ENCODE results near the gene EIF4ENIF1. TPM values are rescaled to one million over a fixed set of nuclear protein-coding genes. Genes with fewer than 3 reads are reported as not detected.

Gene EIF4ENIF1
- total and polyA plus RNA-seq, 2 donors (not counting 3 experiments of a cell fraction or from before 2014, with no cell fraction given) = 22.8 to 38.7 TPM

DNA sequence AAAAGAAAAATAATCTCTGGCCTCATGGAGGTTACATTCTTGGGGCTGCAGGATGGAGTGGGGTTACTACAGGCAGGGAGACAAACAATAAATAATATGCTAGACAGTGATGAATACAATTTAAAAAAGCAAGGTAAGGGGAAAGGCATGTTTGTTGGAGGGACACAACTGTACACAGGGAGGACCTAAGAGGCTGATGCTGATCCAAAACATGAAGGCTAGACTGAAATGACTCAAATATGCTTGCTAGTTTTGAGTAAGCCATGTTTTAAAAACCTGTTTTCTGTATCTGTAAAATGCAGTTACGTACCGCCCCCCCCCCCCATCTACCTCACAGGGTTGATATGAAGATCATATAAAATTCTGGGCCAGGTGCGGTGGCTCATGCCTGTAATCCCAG, 44.0 kb downstream of the EIF4ENIF1 start:
- Histone ChIP-seq H3K9me3 (replicated peaks; ENCODE audit: control insufficient read depth, insufficient read depth, low read length) (no peaks in the 10 kb centered on the region), H4K20me1 (replicated peaks; ENCODE audit: control insufficient read depth, extremely low read depth, insufficient read depth, low read length) (no peaks in the 10 kb centered on the region), H3K79me2 (ENCODE audit: control insufficient read depth, insufficient read depth, low read length) (no peaks in the 10 kb centered on the region), H3K27ac (ENCODE audit: insufficient read depth, low read depth, low read length) (no peak overlapping the region), H3K36me3 (ENCODE audit: control insufficient read depth in 2 of 2, extremely low read depth in 1 of 2, insufficient read depth in 2 of 2, low read length in 2 of 2) (peaks cover 11 to 27% of the 10 kb centered on the region in 2 experiments), H3K9ac (replicated peaks; ENCODE audit: extremely low read depth, insufficient read depth, low read length) (no peak overlapping the region), H3K9me1 (replicated peaks; ENCODE audit: control insufficient read depth, extremely low read depth, insufficient read depth, low read length) (no peaks in the 10 kb centered on the region), H2AFZ (ENCODE audit: low read depth, low read length) (no peak overlapping the region), H3K4me3 (replicated peaks in 1 of 3; ENCODE audit: insufficient read depth in 1 of 3, low read depth in 1 of 3, low read length in 3 of 3) (no peak overlapping the region), H3K4me2 (ENCODE audit: insufficient read depth, low read length) (no peak overlapping the region), H3K4me1 (ENCODE audit: control insufficient read depth, extremely low read depth, insufficient read depth, low read length) (no peaks in the 10 kb centered on the region), H3K27me3 (ENCODE audit: control insufficient read depth in 2 of 2, insufficient read depth in 2 of 2, low read length in 2 of 2) (no peaks in the 10 kb centered on the region)
- DNase-seq (ENCODE audit: low read depth, low spot score) (no peak), FAIRE-seq (no peak)
- BruUV-seq (replicated peaks) = no TSS peak
- ChIA-PET POLR2A (no interaction called here), CTCF (no interaction called here)
- TF ChIP-seq JUN (IDR thresholded peaks at IDR 0.05; ENCODE audit: borderline replicate concordance, insufficient read depth, insufficient read length, low read depth) = no peak
- TF ChIP-seq, protein P1, sequence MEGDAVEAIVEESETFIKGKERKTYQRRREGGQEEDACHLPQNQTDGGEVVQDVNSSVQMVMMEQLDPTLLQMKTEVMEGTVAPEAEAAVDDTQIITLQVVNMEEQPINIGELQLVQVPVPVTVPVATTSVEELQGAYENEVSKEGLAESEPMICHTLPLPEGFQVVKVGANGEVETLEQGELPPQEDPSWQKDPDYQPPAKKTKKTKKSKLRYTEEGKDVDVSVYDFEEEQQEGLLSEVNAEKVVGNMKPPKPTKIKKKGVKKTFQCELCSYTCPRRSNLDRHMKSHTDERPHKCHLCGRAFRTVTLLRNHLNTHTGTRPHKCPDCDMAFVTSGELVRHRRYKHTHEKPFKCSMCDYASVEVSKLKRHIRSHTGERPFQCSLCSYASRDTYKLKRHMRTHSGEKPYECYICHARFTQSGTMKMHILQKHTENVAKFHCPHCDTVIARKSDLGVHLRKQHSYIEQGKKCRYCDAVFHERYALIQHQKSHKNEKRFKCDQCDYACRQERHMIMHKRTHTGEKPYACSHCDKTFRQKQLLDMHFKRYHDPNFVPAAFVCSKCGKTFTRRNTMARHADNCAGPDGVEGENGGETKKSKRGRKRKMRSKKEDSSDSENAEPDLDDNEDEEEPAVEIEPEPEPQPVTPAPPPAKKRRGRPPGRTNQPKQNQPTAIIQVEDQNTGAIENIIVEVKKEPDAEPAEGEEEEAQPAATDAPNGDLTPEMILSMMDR (IDR thresholded peaks at IDR 0.05; ENCODE audit: extremely low read depth in 1 of 2, insufficient read depth in 1 of 2, low read depth in 1 of 2, low read length in 2 of 2) = no peak
- TF ChIP-seq, protein P2, sequence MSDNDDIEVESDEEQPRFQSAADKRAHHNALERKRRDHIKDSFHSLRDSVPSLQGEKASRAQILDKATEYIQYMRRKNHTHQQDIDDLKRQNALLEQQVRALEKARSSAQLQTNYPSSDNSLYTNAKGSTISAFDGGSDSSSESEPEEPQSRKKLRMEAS (IDR thresholded peaks at IDR 0.05; ENCODE audit: insufficient read depth, insufficient read length) = no peak
- TF ChIP-seq EZH2 (IDR thresholded peaks at IDR 0.05; ENCODE audit: borderline replicate concordance, low read depth, low read length, severe bottlenecking) = no peak
- dilution Hi-C loops (cut with MboI; ENCODE audit: extremely low pct_ligation_motif_present, low sequenced_read_pairs) = no loop called here
- intact Hi-C loops (cut with micrococcal nuclease) = no loop called here

DNA sequence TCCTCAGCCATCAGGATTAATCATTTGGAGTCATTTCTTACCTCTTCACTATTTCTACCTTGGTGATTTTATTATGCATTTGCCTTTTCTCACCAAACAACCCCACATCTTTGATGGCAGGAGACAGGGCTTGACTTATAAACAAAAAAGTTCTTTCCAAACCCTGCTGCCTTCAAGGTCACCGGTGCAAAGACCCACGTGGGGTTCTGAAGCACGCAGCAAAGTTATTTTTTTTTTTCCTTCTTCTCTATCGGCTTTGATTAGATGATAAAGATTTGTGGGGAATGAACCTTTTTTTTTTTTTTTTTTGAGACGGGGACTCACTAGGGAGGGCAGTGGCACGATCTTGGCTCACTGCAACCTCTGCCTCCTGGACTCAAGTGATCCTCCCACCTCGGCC, 46.1 kb downstream of the EIF4ENIF1 start:
- H4K20me1 ChIP-seq (replicated peaks; ENCODE audit: control insufficient read depth, extremely low read depth, insufficient read depth, low read length) = no peaks in the 10 kb centered on the region
- H3K79me2 ChIP-seq (ENCODE audit: control insufficient read depth, insufficient read depth, low read length) = no peaks in the 10 kb centered on the region
- no peak overlapping the region for H3K4me2 ChIP-seq (ENCODE audit: insufficient read depth, low read length)
- no peaks in the 10 kb centered on the region for H3K9me3 ChIP-seq (replicated peaks; ENCODE audit: control insufficient read depth, insufficient read depth, low read length)
- FAIRE-seq (no peak), DNase-seq (ENCODE audit: low read depth, low spot score) (no peak)
- H2AFZ ChIP-seq (ENCODE audit: low read depth, low read length) = no peak overlapping the region
- POLR2A ChIA-PET = no interaction called here
- H3K9ac ChIP-seq (replicated peaks; ENCODE audit: extremely low read depth, insufficient read depth, low read length) = no peak overlapping the region
- H3K9me1 ChIP-seq (replicated peaks; ENCODE audit: control insufficient read depth, extremely low read depth, insufficient read depth, low read length) = no peaks in the 10 kb centered on the region
- BruUV-seq (replicated peaks) = no TSS peak
- H3K4me3 ChIP-seq (replicated peaks in 1 of 3; ENCODE audit: insufficient read depth in 1 of 3, low read depth in 1 of 3, low read length in 3 of 3) = no peak overlapping the region
- TF ChIP-seq FOS (IDR thresholded peaks at IDR 0.05; ENCODE audit: borderline replicate concordance, insufficient read depth, low read length) = no peak
- no peak for TF ChIP-seq POLR2A (IDR thresholded peaks at IDR 0.05; ENCODE audit: low read depth, low read length)
- TF ChIP-seq, protein P1 (IDR thresholded peaks at IDR 0.05; ENCODE audit: extremely low read depth in 1 of 2, insufficient read depth in 1 of 2, low read depth in 1 of 2, low read length in 2 of 2) = no peak
- TF ChIP-seq POLR2AphosphoS5 (IDR thresholded peaks at IDR 0.05; ENCODE audit: insufficient read depth, low read depth, low read length) = no peak
- TF ChIP-seq JUN (IDR thresholded peaks at IDR 0.05; ENCODE audit: borderline replicate concordance, insufficient read depth, insufficient read length, low read depth) = no peak
- TF ChIP-seq, protein P2 (IDR thresholded peaks at IDR 0.05; ENCODE audit: insufficient read depth, insufficient read length) = no peak
- no peak for TF ChIP-seq GATA2 (IDR thresholded peaks at IDR 0.05; ENCODE audit: insufficient read depth, insufficient read length, low read depth, low read length)
- TF ChIP-seq MYC (IDR thresholded peaks at IDR 0.05; ENCODE audit: low read depth, low read length) = no peak
- TF ChIP-seq EZH2 (IDR thresholded peaks at IDR 0.05; ENCODE audit: borderline replicate concordance, low read depth, low read length, severe bottlenecking) = no peak
- H3K4me1 ChIP-seq (ENCODE audit: control insufficient read depth, extremely low read depth, insufficient read depth, low read length) = no peaks in the 10 kb centered on the region
- dilution Hi-C loops (cut with MboI; ENCODE audit: extremely low pct_ligation_motif_present, low sequenced_read_pairs) = no loop called here
- no peak overlapping the region for H3K27ac ChIP-seq (ENCODE audit: insufficient read depth, low read depth, low read length)
- H3K27me3 ChIP-seq (ENCODE audit: control insufficient read depth in 2 of 2, insufficient read depth in 2 of 2, low read length in 2 of 2) = no peaks in the 10 kb centered on the region
- intact Hi-C loops (cut with micrococcal nuclease) = no loop called here
- H3K36me3 ChIP-seq (ENCODE audit: control insufficient read depth in 2 of 2, extremely low read depth in 1 of 2, insufficient read depth in 2 of 2, low read length in 2 of 2) = peaks cover 13 to 40% of the 10 kb centered on the region in 2 experiments
- CTCF ChIA-PET = no interaction called here
